Measurements from ENCODE around the gene ASF1B. TPM values are rescaled to one million over a fixed set of nuclear protein-coding genes. Genes with fewer than 3 reads are reported as not detected.
"Not testable (repeated sequence)": the region's sequence is repeated elsewhere in the genome, so short reads cannot be mapped to it uniquely, and the experiment has no call there.

Gene ASF1B
- total RNA-seq, result 1 to 10 TPM in 1 of 2 donors, under 1 TPM in 1; 0.14 to 1.1 TPM

DNA sequence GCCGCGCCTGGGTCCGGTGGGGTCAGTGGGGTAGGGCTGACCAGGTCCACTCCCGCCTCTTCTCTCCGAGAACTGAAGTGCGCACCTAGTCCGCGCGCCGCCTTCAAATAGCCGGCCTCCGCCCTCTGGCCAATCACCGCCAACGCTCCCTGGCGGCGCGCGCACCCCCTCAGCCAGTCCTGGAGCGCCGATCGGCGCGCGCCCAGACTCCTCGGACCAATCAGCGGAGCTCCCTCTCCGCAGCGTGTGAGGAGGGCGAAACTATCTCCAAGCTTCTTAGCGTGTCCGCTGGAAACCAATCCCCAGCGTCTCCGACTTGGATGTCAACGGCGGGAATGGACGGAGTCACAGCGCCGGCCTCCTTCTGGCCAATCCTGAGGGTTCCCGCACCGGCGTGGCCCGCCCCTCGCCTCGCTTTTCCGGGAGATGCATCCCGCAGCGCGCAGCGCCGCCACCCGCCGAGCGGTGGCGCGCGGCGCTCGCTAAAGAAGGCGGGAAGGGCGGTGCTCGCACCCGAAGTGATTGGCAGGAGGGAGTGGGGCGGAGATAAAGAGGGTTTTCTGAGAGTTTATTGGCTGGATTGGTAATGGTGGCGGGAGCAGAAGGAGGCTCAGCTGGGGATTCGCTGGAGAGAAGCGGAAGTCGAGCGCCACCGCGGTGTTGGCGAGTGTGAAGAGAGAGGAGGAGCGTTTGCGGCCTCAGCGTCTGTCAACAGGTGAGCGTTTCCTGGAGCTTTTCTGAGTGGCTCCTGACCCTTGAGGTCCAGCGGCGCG lies at the start of gene ASF1B:
Gene ASF1B (minus strand): TSS at position 81 of the 773 bp plus-strand sequence. CDS start 133 bp downstream, outside the sequence.
- no peaks in the 10 kb centered on the region for H3K36me3 ChIP-seq
- peak; percentile 95 for DNase-seq (ENCODE audit: low spot score)
- peaks cover 16 to 28% of the 10 kb centered on the region in 2 donors for H3K4me1 ChIP-seq (ENCODE audit: control insufficient read depth in 1 of 2, low read depth in 2 of 2)
- H3K4me3 ChIP-seq, result peak within 1 kb of the TSS; percentile 85
- no peaks in the 10 kb centered on the region for H3K9me3 ChIP-seq
- ATAC-seq (ENCODE audit: insufficient number of reproducible peaks, low FRiP score, low read depth), result peak; percentile 92
- TF ChIP-seq, protein P1, sequence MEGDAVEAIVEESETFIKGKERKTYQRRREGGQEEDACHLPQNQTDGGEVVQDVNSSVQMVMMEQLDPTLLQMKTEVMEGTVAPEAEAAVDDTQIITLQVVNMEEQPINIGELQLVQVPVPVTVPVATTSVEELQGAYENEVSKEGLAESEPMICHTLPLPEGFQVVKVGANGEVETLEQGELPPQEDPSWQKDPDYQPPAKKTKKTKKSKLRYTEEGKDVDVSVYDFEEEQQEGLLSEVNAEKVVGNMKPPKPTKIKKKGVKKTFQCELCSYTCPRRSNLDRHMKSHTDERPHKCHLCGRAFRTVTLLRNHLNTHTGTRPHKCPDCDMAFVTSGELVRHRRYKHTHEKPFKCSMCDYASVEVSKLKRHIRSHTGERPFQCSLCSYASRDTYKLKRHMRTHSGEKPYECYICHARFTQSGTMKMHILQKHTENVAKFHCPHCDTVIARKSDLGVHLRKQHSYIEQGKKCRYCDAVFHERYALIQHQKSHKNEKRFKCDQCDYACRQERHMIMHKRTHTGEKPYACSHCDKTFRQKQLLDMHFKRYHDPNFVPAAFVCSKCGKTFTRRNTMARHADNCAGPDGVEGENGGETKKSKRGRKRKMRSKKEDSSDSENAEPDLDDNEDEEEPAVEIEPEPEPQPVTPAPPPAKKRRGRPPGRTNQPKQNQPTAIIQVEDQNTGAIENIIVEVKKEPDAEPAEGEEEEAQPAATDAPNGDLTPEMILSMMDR (IDR thresholded peaks at IDR 0.05), result peak; percentile 60
- H3K27me3 ChIP-seq (replicated peaks; ENCODE audit: insufficient read depth), result no peaks in the 10 kb centered on the region
- H3K27ac ChIP-seq, result peak within 1 kb of the TSS; percentile 93 to 95

DNA sequence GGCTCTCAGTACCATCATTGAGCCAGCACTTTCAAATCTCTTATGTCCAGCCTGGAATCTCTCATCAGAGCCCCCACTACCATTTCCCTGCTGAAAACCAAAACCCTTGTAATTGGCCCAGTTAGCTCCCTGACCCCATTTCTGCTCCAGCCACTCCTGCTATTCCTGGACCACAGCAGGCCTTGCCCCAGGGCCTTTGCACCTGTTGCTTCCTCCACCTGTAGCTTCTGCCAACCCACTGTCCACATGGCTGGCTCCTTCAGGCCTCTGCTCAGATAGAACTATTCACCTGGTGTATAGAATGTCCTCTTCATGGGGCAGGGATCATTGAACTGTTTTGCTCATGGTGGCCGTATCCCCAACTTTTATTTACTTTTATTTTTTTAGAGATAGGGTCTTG lies 49.3 kb upstream of the ASF1B start:
- DNase-seq (ENCODE audit: low spot score); H3K27ac ChIP-seq; H3K36me3 ChIP-seq; ATAC-seq (ENCODE audit: insufficient number of reproducible peaks, low FRiP score, low read depth); H3K4me1 ChIP-seq (ENCODE audit: control insufficient read depth in 1 of 2, low read depth in 2 of 2); H3K27me3 ChIP-seq (replicated peaks; ENCODE audit: insufficient read depth); H3K9me3 ChIP-seq; H3K4me3 ChIP-seq: not testable (repeated sequence)

DNA sequence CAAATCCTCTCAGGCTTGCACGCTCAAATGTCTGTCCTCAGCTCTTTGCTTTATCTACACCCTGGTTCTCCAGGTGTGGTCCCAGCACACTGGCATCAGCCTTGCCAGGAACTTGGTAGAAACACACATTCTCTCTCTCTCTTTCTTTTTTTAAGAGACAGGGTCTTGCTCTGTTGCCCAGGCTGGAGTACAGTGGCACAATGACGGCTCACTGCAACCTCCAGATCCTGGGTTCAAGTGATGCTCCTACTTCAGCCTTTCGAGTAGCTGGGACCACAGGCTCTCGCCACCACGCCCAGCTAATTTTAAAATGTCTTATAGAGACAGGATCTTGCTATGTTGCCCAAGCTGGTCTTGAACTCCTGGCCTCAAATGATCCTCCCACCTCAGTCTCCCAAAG lies 48.8 kb upstream of the ASF1B start:
- ATAC-seq (ENCODE audit: insufficient number of reproducible peaks, low FRiP score, low read depth) (no peak), DNase-seq (ENCODE audit: low spot score) (no peak)
- Histone ChIP-seq H3K27ac (no peak overlapping the region), H3K4me1 (ENCODE audit: control insufficient read depth in 1 of 2, low read depth in 2 of 2) (no peaks in the 10 kb centered on the region), H3K9me3 (no peaks in the 10 kb centered on the region), H3K4me3 (no peak overlapping the region), H3K36me3 (no peaks in the 10 kb centered on the region), H3K27me3 (replicated peaks; ENCODE audit: insufficient read depth) (no peaks in the 10 kb centered on the region)
- TF ChIP-seq, protein P1 (IDR thresholded peaks at IDR 0.05), result no peak

DNA sequence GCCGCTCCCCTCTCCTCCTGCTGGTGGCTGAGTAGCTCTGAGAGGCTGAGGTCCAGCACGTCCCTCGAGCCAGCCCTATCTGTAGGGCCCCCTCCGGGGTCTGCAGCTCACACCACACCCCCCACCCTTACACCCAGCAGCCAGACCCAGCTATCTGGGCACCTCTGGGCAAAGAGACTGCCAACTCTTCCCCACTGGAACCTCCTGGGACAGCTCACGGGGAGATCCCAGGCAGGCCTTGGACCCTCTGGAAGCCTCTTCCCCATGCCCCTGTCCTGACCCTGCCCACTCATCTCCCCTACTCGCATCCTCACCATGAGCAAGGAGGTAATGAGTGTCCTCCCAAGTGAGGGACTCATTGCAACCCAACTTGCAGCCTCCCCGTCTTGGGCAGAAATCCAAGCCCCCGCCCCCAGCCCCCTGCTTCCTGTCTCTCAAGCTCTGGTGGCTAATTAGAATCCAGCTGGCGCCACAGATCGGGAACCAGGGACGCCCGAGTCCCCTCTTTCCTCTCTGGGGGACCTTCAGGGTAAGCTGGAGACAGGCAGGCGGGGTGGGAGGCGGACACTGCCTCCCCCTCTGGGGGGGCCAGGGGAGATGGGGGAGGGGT lies 47.5 kb upstream of the ASF1B start:
- ATAC-seq (ENCODE audit: insufficient number of reproducible peaks, low FRiP score, low read depth), result no peak
- DNase-seq (ENCODE audit: low spot score), result no peak
- TF ChIP-seq, protein P1 (IDR thresholded peaks at IDR 0.05), result no peak

DNA sequence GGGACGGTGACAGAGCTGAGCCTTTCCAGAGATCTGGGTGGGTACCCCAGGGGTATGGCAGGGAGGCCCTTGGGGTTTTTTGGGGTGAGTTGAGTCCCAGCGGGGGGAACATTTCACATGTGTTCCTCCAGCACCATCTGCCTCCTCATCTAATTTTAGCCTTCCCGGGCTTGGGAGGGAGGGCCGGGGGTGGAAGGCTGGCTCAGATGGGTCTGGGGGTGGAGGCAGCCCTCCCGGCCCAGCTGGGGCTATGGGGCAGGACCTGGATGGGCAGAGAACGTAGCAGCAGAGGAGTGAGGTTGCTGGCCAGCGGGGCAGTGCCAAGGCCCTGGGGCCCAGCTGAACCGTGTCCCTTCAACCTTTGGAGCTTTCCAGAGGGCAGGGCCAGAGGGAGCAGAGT lies 46.1 kb upstream of the ASF1B start:
- H3K27me3 ChIP-seq (replicated peaks; ENCODE audit: insufficient read depth), result no peaks in the 10 kb centered on the region
- H3K4me3 ChIP-seq, result no peak overlapping the region
- no peaks in the 10 kb centered on the region for H3K36me3 ChIP-seq
- ATAC-seq (ENCODE audit: insufficient number of reproducible peaks, low FRiP score, low read depth) (no peak), DNase-seq (ENCODE audit: low spot score) (no peak)
- H3K27ac ChIP-seq, result no peak overlapping the region
- no peaks in the 10 kb centered on the region for H3K9me3 ChIP-seq
- H3K4me1 ChIP-seq (ENCODE audit: control insufficient read depth in 1 of 2, low read depth in 2 of 2), result no peaks in the 10 kb centered on the region
- TF ChIP-seq, protein P1 (IDR thresholded peaks at IDR 0.05), result no peak

More for the DNA sequence above, 47.5 kb upstream of the ASF1B start:
- H3K27ac ChIP-seq, result no peak overlapping the region
- H3K36me3 ChIP-seq, result no peaks in the 10 kb centered on the region
- no peaks in the 10 kb centered on the region for H3K4me1 ChIP-seq (ENCODE audit: control insufficient read depth in 1 of 2, low read depth in 2 of 2)
- H3K27me3 ChIP-seq (replicated peaks; ENCODE audit: insufficient read depth), result no peaks in the 10 kb centered on the region
- no peaks in the 10 kb centered on the region for H3K9me3 ChIP-seq
- no peak overlapping the region for H3K4me3 ChIP-seq
